Endothelial cell of umbilical vein (primary cell): ENCODE data around the gene KCTD16. TPM values are rescaled to one million over a fixed set of nuclear protein-coding genes. Genes with fewer than 3 reads are reported as not detected.

Experiments used
- BruUV-seq: library from RNA; stranded (reverse); fragments of 400-500 nt; replicated peaks from 2 replicates; lab custom pipeline; 2021; lab: Mats Ljungman, UMichigan
- CTCF ChIA-PET: fragments of 300-600, 350-600 bp; sonication (Branson Sonifier 250); formaldehyde crosslinking; loops from one replicate; lab custom pipeline; 2021; ENCODE audit warnings: antibody characterized with exemption, inconsistent platforms; lab: Charles Lee
- POLR2A ChIA-PET: fragments of 300-600, 350-600 bp; sonication (Branson Sonifier 250); formaldehyde crosslinking; loops from one replicate; lab custom pipeline; 2021; ENCODE audit warnings: antibody characterized with exemption, inconsistent platforms; lab: Charles Lee
- DNase-seq: peaks from one replicate; pipeline ENCODE4 v3.0.0-alpha.2; 2011; ENCODE audit warnings: low read depth, low spot score
- FAIRE-seq: peaks from 2 replicates; lab custom pipeline; 2011; peaks lifted over from hg19 to GRCh38; lab: Jason Lieb, UNC
- H2AFZ ChIP-seq: 2 replicates; pipeline ENCODE4 v1.6.0; 2012; ENCODE audit warnings: low read depth, low read length, control low read depth, inconsistent platforms
- H3K27ac ChIP-seq: 2 replicates; pipeline ENCODE4 v1.5.1; 2011; ENCODE audit warnings: low read depth, mild to moderate bottlenecking, control low read depth, low read length, moderate library complexity; ENCODE audit not compliant: insufficient read depth
- H3K27me3 ChIP-seq, 2 experiments: 2 replicates each; pipeline versions ENCODE4 v1.6.0 to v1.6.1; 2011; ENCODE audit warnings: low read length in 2 of 2, mixed read lengths in 1 of 2; ENCODE audit not compliant: control insufficient read depth in 2 of 2, insufficient read depth in 2 of 2
- H3K36me3 ChIP-seq, 2 experiments: 2 replicates in 1 of 2; 3 replicates in 1 of 2; pipeline ENCODE4 v1.5.1; 2011; ENCODE audit warnings: low read length in 2 of 2, mild to moderate bottlenecking in 1 of 2, moderate library complexity in 1 of 2; ENCODE audit not compliant: control insufficient read depth in 2 of 2, insufficient read depth in 2 of 2; ENCODE audit errors: extremely low read depth in 1 of 2
- H3K4me1 ChIP-seq: 3 replicates; pipeline ENCODE4 v1.5.1; 2011; ENCODE audit warnings: mild to moderate bottlenecking, low read length; ENCODE audit not compliant: control insufficient read depth, insufficient read depth; ENCODE audit errors: extremely low read depth
- H3K4me2 ChIP-seq: 2 replicates; pipeline ENCODE4 v1.6.1; 2011; ENCODE audit warnings: low read length, control low read depth, mixed read lengths; ENCODE audit not compliant: insufficient read depth
- H3K4me3 ChIP-seq, 3 experiments: fragments of 200-600 bp in 1 of 3; sonication (generic), shearing (Covaris generic) in 1 of 3; replicated peaks in 1 of 3; 2 replicates each; pipeline ENCODE4 v1.5.1; 2011 to 2016; ENCODE audit warnings: control low read depth in 3 of 3, low read length in 3 of 3, mild to moderate bottlenecking in 2 of 3, inconsistent platforms in 1 of 3, low read depth in 1 of 3, moderate library complexity in 1 of 3; ENCODE audit not compliant: insufficient read depth in 1 of 3
- H3K79me2 ChIP-seq: 2 replicates; pipeline ENCODE4 v1.6.0; 2012; ENCODE audit warnings: low read length, inconsistent platforms; ENCODE audit not compliant: control insufficient read depth, insufficient read depth
- H3K9ac ChIP-seq: replicated peaks from 2 replicates; pipeline ENCODE3; 2011; ENCODE audit warnings: low read length, control low read depth; ENCODE audit not compliant: insufficient read depth; ENCODE audit errors: extremely low read depth
- H3K9me1 ChIP-seq: replicated peaks from 3 replicates; pipeline ENCODE4 v1.6.0; 2011; ENCODE audit warnings: mild to moderate bottlenecking, low read length; ENCODE audit not compliant: control insufficient read depth, insufficient read depth; ENCODE audit errors: extremely low read depth
- H3K9me3 ChIP-seq: replicated peaks from 2 replicates; pipeline ENCODE4 v1.5.1; 2012; ENCODE audit warnings: low read length, inconsistent platforms; ENCODE audit not compliant: control insufficient read depth, insufficient read depth
- H4K20me1 ChIP-seq: replicated peaks from 2 replicates; pipeline ENCODE3; 2011; ENCODE audit warnings: mild to moderate bottlenecking, low read length; ENCODE audit not compliant: control insufficient read depth, insufficient read depth; ENCODE audit errors: extremely low read depth
- EZH2 ChIP-seq: IDR thresholded peaks from 2 replicates; pipeline ENCODE4 v1.6.1; 2012; ENCODE audit warnings: borderline replicate concordance, low read depth, mild to moderate bottlenecking, moderate library complexity, low read length, inconsistent platforms; ENCODE audit not compliant: severe bottlenecking
- FOS ChIP-seq: IDR thresholded peaks from 2 replicates; pipeline ENCODE4 v1.6.1; 2011; ENCODE audit warnings: mild to moderate bottlenecking, low read length, moderate library complexity, borderline replicate concordance; ENCODE audit not compliant: insufficient read depth
- GATA2 ChIP-seq: IDR thresholded peaks from 2 replicates; pipeline ENCODE4 v1.7.0; 2011; ENCODE audit warnings: low read depth, mild to moderate bottlenecking, moderate library complexity, mixed read lengths, low read length; ENCODE audit not compliant: insufficient read length, insufficient read depth
- JUN ChIP-seq: IDR thresholded peaks from 2 replicates; pipeline ENCODE4 v1.6.1; 2011; ENCODE audit warnings: borderline replicate concordance, low read depth; ENCODE audit not compliant: insufficient read length, insufficient read depth
- MYC ChIP-seq: IDR thresholded peaks from one replicate; pipeline ENCODE4 v1.6.1; 2011; ENCODE audit warnings: mild to moderate bottlenecking, low read depth, low read length
- POLR2A ChIP-seq: IDR thresholded peaks from 2 replicates; pipeline ENCODE4 v1.6.1; 2012; ENCODE audit warnings: low read depth, mild to moderate bottlenecking, control low read depth, low read length
- POLR2AphosphoS5 ChIP-seq: IDR thresholded peaks from 2 replicates; pipeline ENCODE4 v1.6.1; 2012; ENCODE audit warnings: low read depth, mild to moderate bottlenecking, control low read depth, low read length, moderate library complexity; ENCODE audit not compliant: insufficient read depth
- dilution Hi-C: fragments of 300-500 bp; cut with MboI; formaldehyde crosslinking; loops from one replicate; pipeline ENCODE4 v1.15.0; 2019; ENCODE audit warnings: low sequenced_read_pairs; ENCODE audit not compliant: extremely low pct_ligation_motif_present
- intact Hi-C: fragments of 100-400 bp; cut with micrococcal nuclease; formaldehyde crosslinking; loops from one replicate; pipeline ENCODE4 v1.10.0; 2022
- polyA plus RNA-seq, 4 experiments: library from polyadenylated mRNA; depleted of rRNA in 3 of 4; stranded (reverse) in 3 of 4; unstranded in 1 of 4; fragments of >200 nt; gene quantifications; 2 replicates each; pipeline versions ENCODE4 v1.2.1 to v1.2.3, GENCODE V29; 2011 to 2012; ENCODE audit warnings: missing spikeins in 1 of 4
- total RNA-seq: library from RNA; stranded (reverse); gene quantifications from 2 replicates; pipeline ENCODE4 v1.2.3, GENCODE V29; 2021
- TF ChIP-seq, protein P1 (sequence below), 2 donors: IDR thresholded peaks; 1 replicate in 1 of 2; 2 replicates in 1 of 2; pipeline ENCODE4 v1.5.1; 2011; ENCODE audit warnings: low read length in 2 of 2, mild to moderate bottlenecking in 2 of 2, moderate library complexity in 2 of 2, control low read depth in 1 of 2, inconsistent platforms in 1 of 2, low read depth in 1 of 2; ENCODE audit not compliant: insufficient read depth in 1 of 2; ENCODE audit errors: extremely low read depth in 1 of 2
- TF ChIP-seq, protein P2 (sequence below): IDR thresholded peaks from 2 replicates; pipeline ENCODE4 v1.6.1; 2011; ENCODE audit not compliant: insufficient read depth, insufficient read length

The KCTD16 gene
- total and polyA plus RNA-seq, 2 donors (not counting 3 experiments of a cell fraction or from before 2014, with no cell fraction given) = 0.21 to 0.49 TPM

DNA sequence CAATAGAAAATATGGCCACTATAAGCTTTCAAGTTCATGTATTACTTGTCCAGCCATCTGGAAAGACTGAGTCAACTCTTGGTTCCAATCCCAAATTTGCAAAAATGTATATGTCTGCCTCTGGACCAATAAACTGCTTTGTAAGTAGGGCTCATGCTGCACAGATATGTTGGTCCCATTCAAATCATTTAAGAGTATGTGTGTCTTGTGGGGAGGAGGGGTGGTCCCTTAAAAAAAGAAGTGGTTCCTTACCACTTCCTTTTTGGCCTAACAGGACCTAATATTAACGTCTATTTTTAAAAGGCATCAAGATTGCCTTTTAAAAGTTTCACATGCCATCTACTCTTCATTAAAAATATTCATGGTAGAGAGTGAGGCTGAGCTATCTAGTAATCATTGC, 214.9 kb downstream of the KCTD16 start:
- H3K79me2 ChIP-seq = no peaks in the 10 kb centered on the region
- dilution Hi-C loops = no loop called here
- FAIRE-seq = no peak

More for the DNA sequence above, 214.9 kb downstream of the KCTD16 start:
- Histone ChIP-seq H4K20me1 (no peaks in the 10 kb centered on the region), H2AFZ (no peak overlapping the region), H3K4me3 (no peak overlapping the region), H3K9me3 (no peaks in the 10 kb centered on the region), H3K4me1 (no peaks in the 10 kb centered on the region), H3K9me1 (no peaks in the 10 kb centered on the region), H3K9ac (no peak overlapping the region), H3K27ac (no peak overlapping the region), H3K36me3 (no peaks in the 10 kb centered on the region), H3K4me2 (no peak overlapping the region), H3K27me3 (no peaks in the 10 kb centered on the region)
- ChIA-PET CTCF (no interaction called here), POLR2A (no interaction called here)
- no peak for DNase-seq
- intact Hi-C loops = no loop called here
- TF ChIP-seq FOS = no peak
- TF ChIP-seq, protein P1, sequence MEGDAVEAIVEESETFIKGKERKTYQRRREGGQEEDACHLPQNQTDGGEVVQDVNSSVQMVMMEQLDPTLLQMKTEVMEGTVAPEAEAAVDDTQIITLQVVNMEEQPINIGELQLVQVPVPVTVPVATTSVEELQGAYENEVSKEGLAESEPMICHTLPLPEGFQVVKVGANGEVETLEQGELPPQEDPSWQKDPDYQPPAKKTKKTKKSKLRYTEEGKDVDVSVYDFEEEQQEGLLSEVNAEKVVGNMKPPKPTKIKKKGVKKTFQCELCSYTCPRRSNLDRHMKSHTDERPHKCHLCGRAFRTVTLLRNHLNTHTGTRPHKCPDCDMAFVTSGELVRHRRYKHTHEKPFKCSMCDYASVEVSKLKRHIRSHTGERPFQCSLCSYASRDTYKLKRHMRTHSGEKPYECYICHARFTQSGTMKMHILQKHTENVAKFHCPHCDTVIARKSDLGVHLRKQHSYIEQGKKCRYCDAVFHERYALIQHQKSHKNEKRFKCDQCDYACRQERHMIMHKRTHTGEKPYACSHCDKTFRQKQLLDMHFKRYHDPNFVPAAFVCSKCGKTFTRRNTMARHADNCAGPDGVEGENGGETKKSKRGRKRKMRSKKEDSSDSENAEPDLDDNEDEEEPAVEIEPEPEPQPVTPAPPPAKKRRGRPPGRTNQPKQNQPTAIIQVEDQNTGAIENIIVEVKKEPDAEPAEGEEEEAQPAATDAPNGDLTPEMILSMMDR (IDR thresholded peaks at IDR 0.05; ENCODE audit: extremely low read depth in 1 of 2, insufficient read depth in 1 of 2, low read depth in 1 of 2, low read length in 2 of 2) = no peak
- no peak for TF ChIP-seq EZH2
- TF ChIP-seq, protein P2, sequence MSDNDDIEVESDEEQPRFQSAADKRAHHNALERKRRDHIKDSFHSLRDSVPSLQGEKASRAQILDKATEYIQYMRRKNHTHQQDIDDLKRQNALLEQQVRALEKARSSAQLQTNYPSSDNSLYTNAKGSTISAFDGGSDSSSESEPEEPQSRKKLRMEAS = no peak
- TF ChIP-seq POLR2AphosphoS5 = no peak
- no peak for TF ChIP-seq MYC
- TF ChIP-seq POLR2A = no peak
- TF ChIP-seq GATA2 = no peak
- TF ChIP-seq JUN = no peak
- no TSS peak for BruUV-seq
